Measurements from ENCODE around the gene DUS4L.

The DUS4L gene

GRCh38 chr7:107605218-107605815 lies 41.5 kb downstream of the DUS4L start:
- no peak for TF ChIP-seq REST (IDR thresholded peaks at IDR 0.05; ENCODE audit: insufficient read depth in 1 of 2, low read depth in 2 of 2, low read length in 2 of 2)
- no peak for TF ChIP-seq FOXP2 (optimal IDR thresholded peaks at IDR 0.05; ENCODE audit: borderline replicate concordance, extremely low read depth, extremely low read length, insufficient read depth)
- TF ChIP-seq SIN3A (IDR thresholded peaks at IDR 0.05; ENCODE audit: borderline replicate concordance, insufficient read depth, low read length), result no peak
- TF ChIP-seq TAF1 (IDR thresholded peaks at IDR 0.05; ENCODE audit: borderline replicate concordance, insufficient read depth, low read length), result no peak
- no peak for TF ChIP-seq POLR2AphosphoS5 (IDR thresholded peaks at IDR 0.05; ENCODE audit: low read depth, low read length)

GRCh38 chr7:107606303-107606702 lies 42.5 kb downstream of the DUS4L start:
- TF ChIP-seq POLR2AphosphoS5 (IDR thresholded peaks at IDR 0.05; ENCODE audit: low read depth, low read length), result no peak
- TF ChIP-seq FOXP2 (optimal IDR thresholded peaks at IDR 0.05; ENCODE audit: borderline replicate concordance, extremely low read depth, extremely low read length, insufficient read depth), result no peak

GRCh38 chr7:107609811-107610261 lies 46.1 kb downstream of the DUS4L start:
- TF ChIP-seq TAF1 (IDR thresholded peaks at IDR 0.05; ENCODE audit: borderline replicate concordance, insufficient read depth, low read length) (no peak), FOXP2 (optimal IDR thresholded peaks at IDR 0.05; ENCODE audit: borderline replicate concordance, extremely low read depth, extremely low read length, insufficient read depth) (peak; percentile 25)

- TF ChIP-seq REST (IDR thresholded peaks at IDR 0.05; ENCODE audit: insufficient read depth in 1 of 2, low read depth in 2 of 2, low read length in 2 of 2), result no peak
- no peak for TF ChIP-seq FOXP2 (optimal IDR thresholded peaks at IDR 0.05; ENCODE audit: borderline replicate concordance, extremely low read depth, extremely low read length, insufficient read depth)
- no peak for TF ChIP-seq POLR2AphosphoS5 (IDR thresholded peaks at IDR 0.05; ENCODE audit: low read depth, low read length)
- no peak for TF ChIP-seq TAF1 (IDR thresholded peaks at IDR 0.05; ENCODE audit: borderline replicate concordance, insufficient read depth, low read length)
- TF ChIP-seq SIN3A (IDR thresholded peaks at IDR 0.05; ENCODE audit: borderline replicate concordance, insufficient read depth, low read length), result no peak
Measured at GRCh38 chr7:107610323-107610722, 46.6 kb downstream of the DUS4L start.

- TF ChIP-seq POLR2AphosphoS5 (IDR thresholded peaks at IDR 0.05; ENCODE audit: low read depth, low read length), result no peak
- TF ChIP-seq FOXP2 (optimal IDR thresholded peaks at IDR 0.05; ENCODE audit: borderline replicate concordance, extremely low read depth, extremely low read length, insufficient read depth), result no peak
- TF ChIP-seq SIN3A (IDR thresholded peaks at IDR 0.05; ENCODE audit: borderline replicate concordance, insufficient read depth, low read length), result no peak
- TF ChIP-seq TAF1 (IDR thresholded peaks at IDR 0.05; ENCODE audit: borderline replicate concordance, insufficient read depth, low read length), result no peak
- TF ChIP-seq REST (IDR thresholded peaks at IDR 0.05; ENCODE audit: insufficient read depth in 1 of 2, low read depth in 2 of 2, low read length in 2 of 2), result no peak
Measured at GRCh38 chr7:107613439-107613838, 49.7 kb downstream of the DUS4L start.

GRCh38 chr7:107613948-107614347 lies 50.2 kb downstream of the DUS4L start:
- no peak for TF ChIP-seq SIN3A (IDR thresholded peaks at IDR 0.05; ENCODE audit: borderline replicate concordance, insufficient read depth, low read length)

- TF ChIP-seq FOXP2 (optimal IDR thresholded peaks at IDR 0.05; ENCODE audit: borderline replicate concordance, extremely low read depth, extremely low read length, insufficient read depth) (no peak), REST (IDR thresholded peaks at IDR 0.05; ENCODE audit: insufficient read depth in 1 of 2, low read depth in 2 of 2, low read length in 2 of 2) (no peak)
Measured at GRCh38 chr7:107614425-107614824, 50.7 kb downstream of the DUS4L start.

Data from PFSK-1 (cell line).